IPS-18c (cell line): Measurements from ENCODE around the gene IL1A.

ENCODE experiments used
- H3K4me3 ChIP-seq: 2 replicates; pipeline ENCODE4 v1.7.0; 2013; ENCODE audit warnings: low read depth, mild to moderate bottlenecking, low read length, moderate library complexity; ENCODE audit not compliant: insufficient read depth
- H3K9me3 ChIP-seq: one replicate; pipeline ENCODE4 v1.6.1; 2013; ENCODE audit warnings: mild to moderate bottlenecking, low read length, moderate library complexity; ENCODE audit not compliant: control insufficient read depth, insufficient read depth

The IL1A gene

DNA sequence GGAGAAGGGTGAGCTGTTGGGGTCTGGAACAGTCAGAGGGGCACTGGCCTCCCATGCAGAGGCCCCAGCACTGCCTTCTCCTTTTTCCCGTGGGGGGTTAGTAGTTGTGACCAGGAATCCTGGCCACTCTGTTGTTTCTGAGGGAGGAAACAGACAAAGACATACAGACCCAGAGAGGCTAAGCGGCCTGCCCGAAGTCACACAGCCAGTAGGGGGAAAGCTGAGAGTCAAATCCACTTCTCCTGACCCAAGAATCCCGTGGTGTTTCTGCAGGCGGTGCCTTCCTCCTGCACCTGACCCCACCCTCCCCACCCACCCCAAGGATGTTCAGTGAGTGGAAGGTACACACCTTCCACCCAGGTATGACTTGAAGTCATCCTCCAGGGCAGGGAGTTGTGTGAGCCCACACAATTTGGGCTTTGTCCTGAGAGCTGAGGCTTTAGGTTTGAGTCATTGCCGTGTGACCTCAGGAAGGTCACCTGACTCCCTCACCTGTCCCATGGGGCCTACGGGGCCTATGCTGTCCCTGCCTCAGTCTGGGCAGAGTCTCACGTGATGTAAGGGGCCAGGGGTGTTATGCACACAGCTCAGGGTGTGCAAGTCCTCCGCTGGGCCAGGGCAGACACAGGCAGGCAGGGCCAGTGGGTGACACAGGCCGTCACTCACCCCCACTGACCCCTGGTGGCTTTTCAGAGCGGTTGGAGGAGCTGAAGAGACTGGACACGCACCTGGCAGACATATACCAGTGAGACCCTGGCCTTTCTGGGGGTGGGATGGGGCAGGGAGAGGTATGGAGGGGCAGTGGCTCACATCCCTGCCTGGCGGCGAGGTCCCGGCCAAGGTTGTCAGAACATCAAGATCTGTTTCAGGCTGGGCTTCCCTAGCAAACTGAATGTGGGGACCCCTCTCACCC lies 58.5 kb downstream of the IL1A start:
- Histone ChIP-seq H3K4me3 (no peak overlapping the region), H3K9me3 (no peaks in the 10 kb centered on the region)

DNA sequence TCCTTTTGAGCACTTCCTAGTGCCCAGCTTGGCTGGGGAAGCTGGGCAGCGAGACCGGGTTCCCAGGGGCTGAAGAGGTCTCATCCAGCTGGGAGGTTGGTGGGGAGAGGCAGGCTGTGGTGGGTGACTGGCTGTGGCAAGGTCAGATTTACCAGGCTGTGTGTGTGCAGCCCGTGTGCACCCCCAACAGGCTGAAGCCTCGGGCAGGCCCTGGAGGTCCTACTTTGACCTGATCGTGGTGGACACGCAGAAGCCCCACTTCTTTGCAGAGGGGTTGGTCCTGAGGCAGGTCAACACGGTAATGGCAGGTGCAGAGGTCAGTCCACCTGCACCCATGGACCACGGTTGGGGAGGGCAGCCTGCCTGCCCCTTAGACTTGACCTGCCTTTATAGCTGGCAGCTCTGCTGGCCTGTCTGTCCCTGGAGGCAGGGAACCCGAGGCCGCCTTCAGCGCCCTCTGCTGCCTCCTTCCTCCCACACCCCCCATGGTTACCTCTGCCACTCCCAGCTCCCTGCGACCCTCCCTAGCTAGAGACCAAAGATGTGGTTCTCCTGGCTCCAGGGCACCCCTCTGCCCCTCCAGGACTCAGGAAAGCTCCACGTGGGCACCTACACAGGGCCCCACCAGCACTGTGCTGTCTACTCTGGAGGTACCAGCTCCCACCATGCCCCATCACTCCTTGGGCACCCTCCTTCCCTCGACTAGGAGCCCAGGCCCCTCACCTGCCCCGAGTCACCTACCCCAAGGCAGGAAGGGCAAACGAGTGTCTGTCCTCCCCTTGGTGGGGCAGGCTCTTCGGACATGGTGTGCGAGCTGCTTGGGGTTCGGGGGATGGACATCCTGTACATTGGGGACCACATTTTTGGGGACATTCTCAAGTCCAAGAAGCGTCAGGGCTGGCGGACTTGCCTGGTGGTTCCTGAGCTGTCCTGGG lies 59.4 kb downstream of the IL1A start:
- Histone ChIP-seq H3K4me3 (no peak overlapping the region), H3K9me3 (no peaks in the 10 kb centered on the region)

DNA sequence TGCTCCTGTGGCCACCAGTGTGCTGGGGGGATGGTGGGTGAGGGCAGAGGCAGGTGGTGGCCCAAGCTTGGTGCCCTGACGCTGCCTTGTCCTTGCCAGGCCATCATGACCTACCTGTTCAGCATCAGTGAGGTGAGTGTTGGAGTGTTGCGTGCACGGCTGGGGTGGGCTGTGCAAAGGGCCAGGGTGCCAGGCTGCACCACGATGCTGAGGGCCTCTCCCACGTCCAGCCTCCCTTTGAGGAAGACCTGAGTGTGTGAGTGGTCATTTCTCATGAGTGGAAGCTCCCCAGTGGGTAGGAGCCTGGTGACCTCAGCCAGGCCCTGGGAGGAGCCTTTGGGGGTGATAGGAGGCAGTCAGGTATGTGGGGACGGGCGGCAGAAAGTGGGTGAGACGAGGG lies 60.3 kb downstream of the IL1A start:
- no peak overlapping the region for H3K4me3 ChIP-seq
- no peaks in the 10 kb centered on the region for H3K9me3 ChIP-seq
